ENCODE measurements around the gene SMPDL3A. TPM values are rescaled to one million over a fixed set of nuclear protein-coding genes. Genes with fewer than 3 reads are reported as not detected.

Gene SMPDL3A
- total and polyA plus RNA-seq, 2 donors (not counting 3 experiments of a cell fraction or from before 2014, with no cell fraction given): 4.1 to 4.2 TPM

DNA sequence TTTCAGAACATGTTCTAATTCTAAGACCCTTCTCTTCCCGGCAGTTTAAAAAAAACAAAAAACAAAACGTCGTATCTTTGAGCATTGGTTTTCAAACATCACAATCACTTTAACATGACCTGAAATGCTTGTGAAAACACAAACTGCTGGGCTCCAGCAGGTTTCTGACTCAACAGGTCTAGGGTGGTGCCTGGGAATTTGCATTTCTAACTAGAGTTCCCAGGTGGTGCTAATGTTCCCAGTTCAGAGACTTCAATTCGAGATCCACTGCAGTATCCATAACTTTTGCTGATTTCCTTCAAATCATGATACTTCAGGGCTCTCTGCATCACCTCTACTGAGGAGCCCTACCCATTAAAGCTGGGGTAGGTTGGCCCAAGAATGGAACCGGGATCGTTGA, 850 bp upstream of the SMPDL3A start:
- no peaks in the 10 kb centered on the region for H3K36me3 ChIP-seq (ENCODE audit: control insufficient read depth in 2 of 2, extremely low read depth in 1 of 2, insufficient read depth in 2 of 2, low read length in 2 of 2)
- no TSS peak for BruUV-seq (replicated peaks)
- H3K79me2 ChIP-seq (ENCODE audit: control insufficient read depth, insufficient read depth, low read length): no peaks in the 10 kb centered on the region
- CTCF ChIA-PET: interaction anchor here (1.8 kb wide), 1 partner anchor 51 kb away, joined by 16 read pairs; no protein-coding TSS in a partner anchor
- H4K20me1 ChIP-seq (replicated peaks; ENCODE audit: control insufficient read depth, extremely low read depth, insufficient read depth, low read length): no peaks in the 10 kb centered on the region
- no peak overlapping the region for H3K27ac ChIP-seq (ENCODE audit: insufficient read depth, low read depth, low read length)
- no peak overlapping the region for H3K4me2 ChIP-seq (ENCODE audit: insufficient read depth, low read length)
- no peaks in the 10 kb centered on the region for H3K9me3 ChIP-seq (replicated peaks; ENCODE audit: control insufficient read depth, insufficient read depth, low read length)
- POLR2A ChIA-PET: no interaction called here
- no peak for TF ChIP-seq FOS (IDR thresholded peaks at IDR 0.05; ENCODE audit: borderline replicate concordance, insufficient read depth, low read length)
- no peak for TF ChIP-seq JUN (IDR thresholded peaks at IDR 0.05; ENCODE audit: borderline replicate concordance, insufficient read depth, insufficient read length, low read depth)
- TF ChIP-seq, protein P1, sequence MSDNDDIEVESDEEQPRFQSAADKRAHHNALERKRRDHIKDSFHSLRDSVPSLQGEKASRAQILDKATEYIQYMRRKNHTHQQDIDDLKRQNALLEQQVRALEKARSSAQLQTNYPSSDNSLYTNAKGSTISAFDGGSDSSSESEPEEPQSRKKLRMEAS (IDR thresholded peaks at IDR 0.05; ENCODE audit: insufficient read depth, insufficient read length): no peak
- TF ChIP-seq, protein P2, sequence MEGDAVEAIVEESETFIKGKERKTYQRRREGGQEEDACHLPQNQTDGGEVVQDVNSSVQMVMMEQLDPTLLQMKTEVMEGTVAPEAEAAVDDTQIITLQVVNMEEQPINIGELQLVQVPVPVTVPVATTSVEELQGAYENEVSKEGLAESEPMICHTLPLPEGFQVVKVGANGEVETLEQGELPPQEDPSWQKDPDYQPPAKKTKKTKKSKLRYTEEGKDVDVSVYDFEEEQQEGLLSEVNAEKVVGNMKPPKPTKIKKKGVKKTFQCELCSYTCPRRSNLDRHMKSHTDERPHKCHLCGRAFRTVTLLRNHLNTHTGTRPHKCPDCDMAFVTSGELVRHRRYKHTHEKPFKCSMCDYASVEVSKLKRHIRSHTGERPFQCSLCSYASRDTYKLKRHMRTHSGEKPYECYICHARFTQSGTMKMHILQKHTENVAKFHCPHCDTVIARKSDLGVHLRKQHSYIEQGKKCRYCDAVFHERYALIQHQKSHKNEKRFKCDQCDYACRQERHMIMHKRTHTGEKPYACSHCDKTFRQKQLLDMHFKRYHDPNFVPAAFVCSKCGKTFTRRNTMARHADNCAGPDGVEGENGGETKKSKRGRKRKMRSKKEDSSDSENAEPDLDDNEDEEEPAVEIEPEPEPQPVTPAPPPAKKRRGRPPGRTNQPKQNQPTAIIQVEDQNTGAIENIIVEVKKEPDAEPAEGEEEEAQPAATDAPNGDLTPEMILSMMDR (IDR thresholded peaks at IDR 0.05; ENCODE audit: extremely low read depth in 1 of 2, insufficient read depth in 1 of 2, low read depth in 1 of 2, low read length in 2 of 2): no peak
- TF ChIP-seq POLR2A (IDR thresholded peaks at IDR 0.05; ENCODE audit: low read depth, low read length): no peak
- TF ChIP-seq POLR2AphosphoS5 (IDR thresholded peaks at IDR 0.05; ENCODE audit: insufficient read depth, low read depth, low read length): no peak
- no peak for TF ChIP-seq EZH2 (IDR thresholded peaks at IDR 0.05; ENCODE audit: borderline replicate concordance, low read depth, low read length, severe bottlenecking)
- TF ChIP-seq GATA2 (IDR thresholded peaks at IDR 0.05; ENCODE audit: insufficient read depth, insufficient read length, low read depth, low read length): no peak
- no peak for TF ChIP-seq MYC (IDR thresholded peaks at IDR 0.05; ENCODE audit: low read depth, low read length)
- H2AFZ ChIP-seq (ENCODE audit: low read depth, low read length): no peak overlapping the region
- H3K9me1 ChIP-seq (replicated peaks; ENCODE audit: control insufficient read depth, extremely low read depth, insufficient read depth, low read length): no peaks in the 10 kb centered on the region
- peaks cover 6% of the 10 kb centered on the region for H3K4me1 ChIP-seq (ENCODE audit: control insufficient read depth, extremely low read depth, insufficient read depth, low read length)
- FAIRE-seq (no peak), DNase-seq (ENCODE audit: low read depth, low spot score) (no peak)
- no peak overlapping the region for H3K4me3 ChIP-seq (replicated peaks in 1 of 3; ENCODE audit: insufficient read depth in 1 of 3, low read depth in 1 of 3, low read length in 3 of 3)
- intact Hi-C loops (cut with micrococcal nuclease): loop anchor here (2.0 to 10.0 kb wide), 3 partner anchors 51 to 393 kb away; partner anchors contain the start of genes HSF2 and SERINC1
- dilution Hi-C loops (cut with MboI; ENCODE audit: extremely low pct_ligation_motif_present, low sequenced_read_pairs): no loop called here
- H3K9ac ChIP-seq (replicated peaks; ENCODE audit: extremely low read depth, insufficient read depth, low read length): no peak overlapping the region
- peaks cover 9 to 23% of the 10 kb centered on the region in 2 experiments for H3K27me3 ChIP-seq (ENCODE audit: control insufficient read depth in 2 of 2, insufficient read depth in 2 of 2, low read length in 2 of 2)

All from endothelial cell of umbilical vein (primary cell).